NCI-H1092 treated with DMSO at 0.1 percent for 48 hours (cell line): ENCODE measurements around the gene MAST4.

Experiments
- DNase-seq: peaks from one replicate; lab custom pipeline; 2025; lab: John Stamatoyannopoulos, UW

Gene MAST4

DNA sequence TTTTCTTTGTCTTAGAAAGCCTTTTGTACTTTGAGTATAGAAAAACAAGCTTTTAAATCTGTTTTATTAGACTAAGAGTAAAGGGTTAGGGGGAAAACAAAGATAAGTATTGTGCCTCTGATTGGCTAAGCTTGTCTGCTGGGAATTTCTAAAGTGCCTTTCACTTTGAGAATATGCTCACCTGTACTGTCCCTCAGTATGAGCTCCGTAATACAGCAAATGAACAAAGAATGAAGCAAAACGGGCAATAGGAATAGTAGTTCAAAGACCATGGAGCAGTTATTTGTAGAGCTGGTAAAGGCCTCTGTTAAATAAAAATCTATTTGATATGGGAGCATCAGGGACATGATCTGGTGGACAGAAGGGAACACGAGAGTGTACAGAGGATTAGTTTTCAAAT, 277.8 kb downstream of the MAST4 start:
- no peak for DNase-seq

- DNase-seq: no peak
Observed at GRCh38 chr5:66875315-66875714, 279.1 kb downstream of the MAST4 start.

DNA sequence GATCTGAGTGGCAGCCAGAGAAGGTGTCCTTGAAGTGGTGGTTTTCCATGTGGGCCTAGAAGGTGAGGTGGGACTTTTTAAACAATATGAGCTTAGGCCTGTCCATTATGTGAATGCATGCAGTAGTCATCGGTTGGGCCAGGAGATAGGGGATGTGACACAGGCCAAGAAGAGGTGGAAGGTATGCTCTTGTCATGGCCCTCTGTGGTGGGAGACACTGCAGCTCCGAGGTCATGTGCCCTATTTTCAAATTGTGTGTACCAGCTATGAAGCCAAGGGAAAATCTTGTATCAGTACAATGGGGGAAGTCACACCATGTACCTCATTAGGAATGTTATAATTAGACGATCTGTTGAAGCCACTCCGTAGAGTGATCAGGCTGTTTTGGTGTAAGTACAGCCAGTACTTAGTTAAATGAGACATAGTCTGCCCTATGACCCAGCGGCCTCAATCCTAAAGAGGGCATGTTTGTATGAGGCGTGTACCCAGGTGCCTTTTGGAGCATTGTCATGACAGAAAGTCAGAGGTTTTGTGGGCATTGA, 280.1 kb downstream of the MAST4 start:
- no peak for DNase-seq

- no peak for DNase-seq
Observed at GRCh38 chr5:66877843-66878242, 281.6 kb downstream of the MAST4 start.

DNA sequence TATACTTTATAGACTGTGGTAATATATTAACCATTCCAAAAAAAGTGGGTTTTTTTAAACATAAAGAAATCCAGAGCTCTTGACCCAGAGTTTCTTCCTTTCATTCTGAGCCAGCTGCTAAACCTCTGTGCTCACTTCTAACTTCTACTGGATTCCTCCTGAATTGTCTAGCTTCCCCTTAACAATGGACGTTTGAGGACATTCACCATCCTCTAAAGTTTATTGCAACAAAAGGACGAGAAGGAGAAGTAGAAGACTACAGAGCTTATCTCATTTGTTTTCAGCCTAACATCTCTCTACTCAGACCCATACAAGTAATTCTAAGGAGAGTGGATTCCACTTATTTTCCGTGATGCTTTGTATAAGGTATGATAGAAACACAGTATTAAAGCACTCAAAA, 284.2 kb downstream of the MAST4 start:
- DNase-seq: no peak

DNA sequence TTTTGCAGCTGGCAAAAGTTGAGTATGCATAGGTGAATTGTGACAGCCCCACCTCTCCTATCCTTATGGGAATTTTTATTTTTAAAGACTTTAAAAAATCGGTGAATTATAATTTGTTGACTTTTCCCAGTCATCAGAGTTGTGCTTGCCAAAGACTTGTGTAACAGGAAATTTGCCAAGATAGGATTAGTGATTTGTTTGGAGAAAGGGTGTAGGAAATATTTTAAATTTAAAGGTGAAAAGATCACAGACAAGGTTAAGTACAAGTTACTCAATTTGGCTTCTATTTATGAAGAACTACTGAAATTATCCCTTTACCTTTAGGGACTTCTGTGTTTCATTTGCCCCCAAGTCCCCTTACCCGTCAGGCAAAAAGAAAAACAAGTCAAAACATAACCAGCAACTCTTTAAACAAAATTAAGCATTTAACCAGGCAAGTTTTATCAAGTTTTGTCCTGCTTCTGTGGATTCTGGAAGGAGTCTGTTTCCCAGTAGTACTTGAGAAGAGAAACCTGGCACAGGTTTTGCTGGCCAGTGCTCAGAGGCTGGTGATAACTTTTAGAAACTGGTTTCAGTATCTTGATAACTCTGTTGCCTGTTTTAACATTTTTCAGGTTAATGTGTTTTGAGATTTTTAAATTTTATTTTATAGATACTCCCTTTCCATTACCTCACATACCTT, 285.4 kb downstream of the MAST4 start:
- DNase-seq: no peak

- no peak for DNase-seq
Observed at GRCh38 chr5:66882606-66883227, 286.5 kb downstream of the MAST4 start.

DNA sequence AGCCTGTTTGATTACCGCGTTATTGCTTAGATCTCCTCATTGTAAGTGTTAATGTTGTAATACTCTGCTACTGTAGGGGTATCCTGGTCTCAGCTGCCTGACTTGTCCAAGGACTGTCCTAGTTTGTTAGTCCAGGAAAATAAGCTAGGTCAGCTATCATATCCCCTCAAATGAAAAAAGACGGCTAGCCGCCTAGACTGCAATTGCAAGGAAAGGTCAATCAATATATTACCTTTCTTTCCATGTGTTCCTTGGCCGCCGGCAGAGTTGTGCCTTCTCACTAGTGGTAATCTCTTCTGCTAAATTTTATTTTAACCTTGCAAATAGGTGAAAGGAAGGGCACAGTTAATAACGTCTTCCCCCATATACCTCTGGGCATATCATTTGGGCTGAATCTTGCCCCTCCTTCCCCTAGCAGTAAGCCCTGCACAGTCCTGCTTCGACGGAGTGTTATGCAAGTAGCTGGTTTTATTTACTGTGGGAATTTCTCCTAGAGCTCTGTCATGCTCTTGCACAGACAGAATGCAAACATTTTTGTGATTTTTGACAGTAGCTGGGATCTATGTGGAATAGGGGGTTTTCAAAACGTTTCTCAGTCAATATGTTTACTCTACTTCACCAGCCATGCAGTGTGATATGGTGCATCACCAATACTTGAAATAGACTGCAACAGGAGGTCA, 288.5 kb downstream of the MAST4 start:
- DNase-seq: no peak

- no peak for DNase-seq
Observed at GRCh38 chr5:66886941-66887340, 290.7 kb downstream of the MAST4 start.

DNA sequence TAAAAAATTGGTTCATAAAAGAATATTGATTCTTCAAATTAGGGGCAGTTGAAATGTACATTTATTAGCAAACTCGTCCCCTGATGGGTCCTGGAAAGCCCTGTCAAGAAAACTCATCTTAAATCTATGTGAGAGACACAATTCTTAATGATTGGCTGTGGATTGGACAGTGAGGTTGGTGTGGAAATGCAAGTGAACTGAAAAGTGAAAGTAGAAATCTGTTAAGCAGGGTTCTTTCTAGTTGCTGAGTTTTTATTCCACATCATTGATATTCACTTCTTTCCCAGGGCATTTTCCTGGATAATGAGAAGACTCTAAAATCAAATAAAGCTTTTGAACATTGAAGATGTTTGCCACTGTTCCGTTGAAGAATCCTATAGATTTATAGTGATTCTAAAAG, 292.4 kb downstream of the MAST4 start:
- no peak for DNase-seq

- no peak for DNase-seq
Observed at GRCh38 chr5:66889056-66889455, 292.9 kb downstream of the MAST4 start.

DNA sequence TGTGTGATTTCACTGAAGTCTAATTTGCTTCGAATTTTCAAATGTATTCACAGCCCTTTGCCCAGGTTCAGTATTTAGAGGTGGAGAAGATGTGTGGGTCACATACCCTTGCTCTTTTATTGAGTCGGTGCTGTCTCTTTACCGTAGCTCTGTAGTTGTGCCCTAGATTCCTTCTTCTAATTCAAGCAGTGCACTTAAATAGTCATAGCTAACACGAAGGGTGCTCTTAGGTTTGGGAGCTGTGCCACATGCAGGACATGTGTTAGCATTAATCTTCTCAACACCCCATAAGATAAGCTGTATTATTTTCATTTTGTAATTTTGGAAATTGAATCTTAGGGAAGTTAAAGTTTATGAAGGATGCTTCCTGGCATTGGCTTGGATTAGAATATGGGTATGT, 293.3 kb downstream of the MAST4 start:
- DNase-seq: no peak

DNA sequence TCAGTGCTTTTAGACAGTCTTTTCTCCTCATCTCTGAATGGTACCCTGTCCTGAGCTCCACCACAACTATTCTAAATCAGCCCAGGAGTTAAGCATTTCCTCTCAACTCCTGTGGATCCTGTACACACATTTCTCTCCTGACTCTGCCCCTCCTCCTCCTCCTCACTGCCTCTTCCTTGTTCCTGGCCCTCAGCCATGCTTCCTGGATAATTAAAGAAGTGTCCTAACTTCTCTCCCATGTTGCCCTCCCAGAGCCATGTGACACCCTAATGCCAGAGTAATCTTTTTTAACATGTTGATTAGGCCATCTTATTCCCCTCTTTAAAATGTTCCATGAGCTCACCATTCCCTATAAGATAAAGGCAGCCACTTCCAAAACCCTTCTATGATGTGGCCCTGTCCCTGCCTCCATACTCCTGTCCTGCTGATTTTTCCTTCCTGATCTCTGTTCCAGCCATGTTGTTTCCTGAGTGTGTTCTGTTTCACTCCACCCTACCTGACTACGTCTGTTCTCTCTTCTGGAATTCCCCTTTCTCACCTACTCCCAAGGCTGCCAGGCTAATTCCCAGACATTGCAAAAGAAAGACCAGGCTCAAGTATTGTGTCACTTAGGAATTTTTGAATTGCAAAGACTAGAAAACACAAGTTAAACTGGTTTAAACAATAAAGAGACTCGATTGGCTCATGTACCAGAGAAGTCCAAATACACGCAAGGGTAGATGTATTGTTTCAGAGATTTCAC, 295.2 kb downstream of the MAST4 start:
- DNase-seq: no peak

- no peak for DNase-seq
Observed at GRCh38 chr5:66892716-66893115, 296.5 kb downstream of the MAST4 start.

DNA sequence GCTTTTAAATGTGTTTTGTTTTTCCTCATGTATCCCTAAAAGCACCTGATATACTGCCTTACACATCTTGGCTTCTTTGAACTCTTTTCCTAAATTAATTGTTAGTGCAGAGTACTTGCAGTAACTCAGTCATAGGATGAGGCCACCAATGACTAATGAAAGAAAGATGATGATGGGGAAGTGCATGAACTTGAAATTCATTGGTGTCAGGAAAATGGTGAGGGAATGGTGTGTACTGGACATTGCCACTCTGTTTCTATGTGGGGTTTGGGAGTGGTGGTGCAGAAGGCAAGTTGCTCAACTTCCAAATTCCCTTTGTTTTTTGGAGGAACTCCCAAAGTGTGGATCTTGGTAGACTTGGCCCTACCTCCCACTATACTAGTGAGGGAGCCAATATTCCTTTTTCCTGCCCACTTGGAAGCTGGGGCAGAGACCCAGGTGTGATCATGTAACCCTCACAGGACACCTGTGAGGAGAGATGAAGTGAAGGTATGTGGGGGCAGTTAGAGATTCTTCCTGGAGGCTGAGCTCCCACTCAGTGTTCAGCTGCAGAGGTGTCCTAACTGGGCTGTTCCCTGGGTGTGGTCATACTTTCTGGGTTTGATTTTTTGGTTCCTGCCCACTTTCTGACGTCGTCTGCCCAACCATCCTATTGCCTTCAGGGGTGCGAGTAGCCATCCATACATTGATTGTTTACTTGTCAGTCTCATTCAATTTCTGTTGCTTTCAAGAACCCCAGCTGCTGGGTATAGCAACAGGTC, 298.5 kb downstream of the MAST4 start:
- no peak for DNase-seq

DNA sequence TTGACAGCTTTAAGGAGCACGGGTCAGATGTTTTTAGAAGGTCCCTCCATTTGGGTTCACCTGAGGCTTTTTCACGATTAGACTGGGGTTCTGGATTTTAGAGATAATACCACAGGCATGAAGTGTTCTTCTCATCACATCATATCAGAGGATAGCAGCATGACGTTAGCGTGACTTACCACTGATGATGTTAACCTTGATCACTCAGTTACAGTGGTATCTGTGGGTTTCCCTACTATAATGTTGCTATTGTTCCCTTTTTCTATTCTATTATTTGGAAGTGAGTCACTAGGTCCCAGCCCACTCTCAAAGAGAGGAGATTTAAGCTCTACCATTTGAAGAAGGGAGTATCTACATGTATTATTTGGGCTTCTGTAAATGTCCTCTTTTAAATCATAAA, 300.0 kb downstream of the MAST4 start:
- no peak for DNase-seq

DNA sequence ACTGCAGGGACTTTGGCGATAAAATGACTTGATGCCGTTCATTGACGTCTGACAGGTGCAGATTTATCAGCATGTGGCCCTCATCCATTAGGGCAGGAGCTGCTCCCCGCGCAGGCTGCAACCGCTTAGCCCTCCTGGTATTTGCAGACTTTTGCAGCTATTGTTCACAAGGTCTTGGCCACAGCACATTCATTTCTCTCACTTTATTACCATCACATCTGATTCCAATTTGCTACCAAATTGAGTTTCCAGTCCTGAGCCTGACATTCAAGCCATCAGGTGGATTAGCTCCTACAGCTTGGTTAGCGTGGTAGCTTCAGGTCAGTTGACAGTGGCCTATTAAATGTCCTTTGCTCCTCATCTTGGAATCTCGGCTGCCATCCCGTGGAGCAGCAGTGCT, 301.2 kb downstream of the MAST4 start:
- no peak for DNase-seq

DNA sequence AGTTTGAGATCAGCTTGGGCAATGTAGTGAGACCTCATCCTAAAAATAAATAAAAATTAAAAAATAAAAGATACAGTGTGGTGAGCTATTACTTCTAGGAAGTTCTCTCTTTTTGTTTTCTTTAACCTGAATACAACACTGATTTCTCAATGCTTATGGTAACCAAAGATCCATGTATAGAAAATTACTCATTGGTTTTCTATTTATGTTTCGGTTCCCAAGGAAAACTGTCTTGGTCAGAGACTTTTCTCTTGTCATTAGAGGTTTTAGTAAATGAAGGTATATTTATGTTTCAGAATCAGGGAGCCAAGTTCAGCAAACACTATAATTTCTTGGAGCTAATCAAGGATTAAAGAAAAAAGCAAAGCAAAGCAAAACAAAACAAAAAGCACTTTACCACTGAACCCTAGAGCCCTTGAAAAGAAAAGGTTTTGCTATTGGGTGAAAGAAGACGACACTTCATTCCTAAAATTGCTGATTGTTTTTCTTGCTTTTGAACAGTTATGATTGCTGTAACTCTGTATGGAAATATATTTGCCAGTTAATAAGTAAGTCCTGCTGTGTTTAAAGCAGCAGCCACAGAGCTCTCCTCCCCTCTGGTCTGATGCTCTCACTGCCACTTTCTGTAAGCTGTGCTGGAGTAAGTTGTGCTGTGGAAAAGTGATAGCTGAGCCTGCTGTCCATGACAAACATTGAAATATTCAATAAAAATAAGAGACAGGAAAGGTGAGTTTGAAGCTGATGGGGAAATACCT, 302.2 kb downstream of the MAST4 start:
- DNase-seq: no peak

DNA sequence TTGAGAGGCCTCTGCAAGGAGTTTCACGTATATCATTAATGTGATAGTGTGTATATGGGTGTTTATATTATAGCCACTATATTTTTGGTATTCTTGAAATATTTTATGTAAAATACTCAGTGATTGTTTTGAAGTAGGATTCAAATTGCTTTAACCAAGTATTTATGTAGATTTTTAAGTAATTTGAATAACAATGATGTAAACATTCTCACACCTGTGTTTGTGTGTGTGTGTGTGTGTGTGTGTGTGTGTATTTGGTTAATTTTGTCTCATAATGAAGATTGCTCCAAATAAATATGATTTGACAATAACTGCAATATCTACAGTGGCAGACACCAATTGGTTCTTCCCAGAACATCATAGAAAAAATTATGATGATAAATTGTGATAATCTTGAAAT, 307.0 kb downstream of the MAST4 start:
- no peak for DNase-seq

DNA sequence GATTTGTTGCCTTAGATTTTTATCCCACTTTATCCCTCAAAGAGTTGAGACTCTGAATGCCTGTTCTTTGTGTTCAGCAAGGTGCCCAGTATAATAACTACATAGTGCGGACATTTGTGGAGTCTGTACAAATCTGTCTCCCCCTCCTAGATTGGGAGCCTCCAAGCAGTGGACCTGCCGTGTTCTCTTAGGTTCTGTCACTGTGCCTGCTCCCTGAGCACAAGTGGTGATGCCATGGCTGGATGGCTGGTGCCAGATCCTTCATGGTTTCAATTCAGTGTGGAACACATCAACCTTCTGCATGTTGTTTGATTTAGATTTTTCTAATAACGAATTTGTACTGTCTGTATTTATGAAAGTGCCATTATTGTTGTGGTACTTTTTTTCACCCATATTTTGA, 307.5 kb downstream of the MAST4 start:
- no peak for DNase-seq

DNA sequence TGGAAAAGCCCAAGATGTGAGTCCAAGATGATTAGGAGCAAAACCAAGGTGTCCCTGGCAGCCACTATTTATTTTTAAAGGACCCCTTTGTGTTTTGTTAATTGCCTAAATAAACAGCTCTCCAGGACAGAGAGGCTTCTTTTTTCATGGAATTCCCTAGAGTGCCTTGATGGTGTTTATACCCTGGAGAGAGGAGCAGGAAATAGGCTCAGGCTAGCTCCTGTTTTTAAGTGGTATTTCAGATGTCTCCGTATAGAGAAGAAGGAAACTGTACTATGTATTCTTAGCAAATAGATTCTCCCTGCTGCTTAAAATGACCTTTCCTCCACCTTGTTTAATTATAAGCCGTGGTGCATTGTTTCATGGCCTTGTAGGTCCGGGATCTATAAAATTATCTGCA, 308.0 kb downstream of the MAST4 start:
- DNase-seq: peak; percentile 8
